Muscle of leg (tissue), 11 donors: ENCODE results near the gene ZNF772. TPM values are rescaled to one million over a fixed set of nuclear protein-coding genes. Genes with fewer than 3 reads are reported as not detected.

Experiments
- DNase-seq: peaks from one replicate; pipeline ENCODE4 v3.0.0; 2013
- H3K27ac ChIP-seq: one replicate; pipeline ENCODE4 v1.5.1; 2013; ENCODE audit warnings: mild to moderate bottlenecking, low read length, control low read depth
- H3K27me3 ChIP-seq: one replicate; pipeline ENCODE4 v1.6.1; 2013; ENCODE audit warnings: low read length; ENCODE audit not compliant: control insufficient read depth, insufficient read depth
- H3K36me3 ChIP-seq: one replicate; pipeline ENCODE4 v1.6.1; 2013; ENCODE audit warnings: low read length; ENCODE audit not compliant: control insufficient read depth, insufficient read depth
- H3K4me1 ChIP-seq: one replicate; pipeline ENCODE4 v1.6.1; 2013; ENCODE audit warnings: low read length; ENCODE audit not compliant: control insufficient read depth, insufficient read depth
- H3K4me3 ChIP-seq: one replicate; pipeline ENCODE4 v1.5.1; 2013; ENCODE audit warnings: low read length, control low read depth
- H3K9me3 ChIP-seq: replicated peaks from 2 replicates; pipeline ENCODE4 v1.6.1; 2013; ENCODE audit warnings: low read depth, low read length; ENCODE audit not compliant: control insufficient read depth
- WGBS: methylation state at CpG from one replicate; pipeline ENCODE4 v1.1.5; 2013; ENCODE audit warnings: missing lambda C conversion rate; ENCODE audit not compliant: insufficient coverage; 5-methylcytosine and 5-hydroxymethylcytosine counted together
- polyA plus RNA-seq, 8 donors: library from polyadenylated mRNA; unstranded; fragments of 120-200 nt; gene quantifications; one replicate each; pipeline versions ENCODE4 v1.2.1 to v1.2.3, GENCODE V29; 2013; ENCODE audit warnings: inconsistent platforms in 1 of 8, low replicate concordance in 1 of 8; ENCODE audit not compliant: insufficient read length in 8 of 8, insufficient read depth in 1 of 8
- total RNA-seq: library from RNA; stranded (reverse); fragments of 120-200 nt; gene quantifications from one replicate; pipeline ENCODE4 v1.2.4, GENCODE V29; 2013

Gene ZNF772
- total and polyA plus RNA-seq, 9 donors: 5.7 to 21.7 (median 9.0) TPM

DNA sequence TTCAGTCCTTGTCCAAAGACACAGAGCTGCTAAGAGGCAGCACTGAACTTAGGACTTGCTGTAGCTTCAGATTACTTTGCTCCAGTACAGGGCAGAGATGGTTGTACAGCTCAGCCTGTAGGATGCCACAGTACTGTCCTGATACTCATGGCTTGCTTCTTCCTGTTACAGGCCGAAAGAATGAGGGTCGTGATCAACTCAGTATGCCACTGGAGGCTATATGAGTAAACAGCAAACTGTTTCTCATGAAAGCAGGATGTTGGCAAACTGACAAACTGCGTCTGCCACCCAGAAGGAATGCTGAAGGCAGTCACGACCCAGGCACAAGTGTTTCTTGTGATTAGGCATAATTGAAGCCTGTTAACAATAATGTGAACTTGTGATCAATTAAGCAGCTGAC, 39.4 kb downstream of the ZNF772 start:
- H3K9me3 ChIP-seq: peaks cover 2% of the 10 kb centered on the region
- peaks cover 10% of the 10 kb centered on the region for H3K4me1 ChIP-seq
- peaks cover 16% of the 10 kb centered on the region for H3K36me3 ChIP-seq
- DNase-seq: no peak
- H3K27me3 ChIP-seq: no peaks in the 10 kb centered on the region
- no peak overlapping the region for H3K27ac ChIP-seq
- 81% methylated on average over 3 of the region's 4 CpGs for WGBS
- H3K4me3 ChIP-seq: no peak overlapping the region

DNA sequence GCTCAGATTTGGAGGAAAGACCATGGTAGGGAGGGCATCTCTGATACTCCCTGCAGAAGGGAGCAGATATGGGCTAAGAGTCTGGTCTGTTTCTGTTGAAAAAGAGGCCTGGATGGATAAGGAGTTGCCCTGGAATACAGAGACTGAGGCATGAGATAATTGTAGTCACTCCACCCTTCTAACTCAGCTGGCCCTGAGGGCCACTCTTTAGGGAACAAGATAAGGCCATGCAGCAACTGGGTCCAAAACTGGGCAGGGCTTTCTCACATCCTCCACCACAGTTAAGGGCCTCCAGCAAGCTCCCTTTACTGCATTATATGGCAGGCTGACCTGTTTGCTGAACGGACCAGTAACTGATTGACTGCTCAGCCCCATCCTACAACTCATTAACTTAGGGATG, 40.9 kb downstream of the ZNF772 start:
- no peaks in the 10 kb centered on the region for H3K27me3 ChIP-seq
- peaks cover 10% of the 10 kb centered on the region for H3K4me1 ChIP-seq
- no CpG with 5 or more reads among the region's 1 CpG for WGBS
- peaks cover 15% of the 10 kb centered on the region for H3K36me3 ChIP-seq
- no peak overlapping the region for H3K27ac ChIP-seq
- H3K9me3 ChIP-seq: peaks cover 2% of the 10 kb centered on the region
- no peak for DNase-seq
- H3K4me3 ChIP-seq: no peak overlapping the region

DNA sequence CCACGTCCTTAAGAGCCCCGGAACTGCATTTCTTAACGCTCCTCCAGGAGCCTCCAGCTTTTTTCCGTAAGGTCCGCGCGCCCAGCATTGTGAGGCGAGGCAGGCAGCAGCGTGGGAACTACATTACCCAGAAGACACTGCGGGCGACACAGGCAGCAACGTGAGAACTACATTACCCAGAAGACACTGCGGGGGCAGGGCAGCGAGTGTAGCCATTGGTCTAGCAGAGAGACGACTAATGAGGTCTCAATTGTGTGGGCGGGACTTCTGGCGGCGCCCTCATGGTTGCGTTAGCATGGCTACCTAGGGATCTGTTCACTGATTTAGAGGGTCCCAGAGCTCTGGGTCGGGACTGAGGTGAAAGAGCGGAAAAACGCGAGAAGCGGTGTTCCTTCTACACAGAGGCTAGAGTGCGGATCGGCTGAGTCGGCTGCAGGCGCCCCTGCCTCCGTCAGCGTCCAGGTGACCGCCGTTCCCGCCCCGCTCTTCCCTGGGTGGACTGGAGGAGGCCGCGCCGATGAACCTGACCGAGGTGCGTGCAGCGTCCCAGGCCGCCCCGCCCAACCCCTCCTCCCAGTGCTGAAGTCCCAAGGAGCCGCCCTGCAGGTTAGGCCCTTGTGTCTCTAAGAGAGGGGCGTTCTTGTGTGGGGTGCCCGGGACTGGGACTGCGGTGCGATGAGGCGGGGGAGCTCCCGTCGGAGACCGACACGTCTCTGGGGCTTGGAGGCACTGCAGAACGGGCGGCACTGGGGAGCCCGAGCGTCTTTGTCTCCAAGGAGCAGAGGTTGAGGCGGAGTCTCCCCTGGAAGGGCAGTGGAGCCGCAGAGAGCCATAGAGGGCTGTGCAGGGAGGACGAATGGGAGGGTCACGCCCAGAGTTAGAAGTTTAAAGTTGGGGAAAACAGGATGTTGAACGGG, 42.0 kb downstream of the ZNF772 start, which contains the start of gene ZNF749:
TSS of gene ZNF749 (plus strand) at position 264 of the 917 bp plus-strand sequence. CDS start at position 518, 254 bp downstream.
- Histone ChIP-seq H3K27ac (peak within 1 kb of the TSS; percentile 45), H3K27me3 (no peaks in the 10 kb centered on the region), H3K9me3 (peaks cover 2% of the 10 kb centered on the region), H3K4me3 (peak within 1 kb of the TSS; percentile 93), H3K4me1 (peaks cover 10% of the 10 kb centered on the region), H3K36me3 (peaks cover 15% of the 10 kb centered on the region)
- DNase-seq: peak; percentile 99
- under 1% methylated on average over 55 of the region's 61 CpGs for WGBS

DNA sequence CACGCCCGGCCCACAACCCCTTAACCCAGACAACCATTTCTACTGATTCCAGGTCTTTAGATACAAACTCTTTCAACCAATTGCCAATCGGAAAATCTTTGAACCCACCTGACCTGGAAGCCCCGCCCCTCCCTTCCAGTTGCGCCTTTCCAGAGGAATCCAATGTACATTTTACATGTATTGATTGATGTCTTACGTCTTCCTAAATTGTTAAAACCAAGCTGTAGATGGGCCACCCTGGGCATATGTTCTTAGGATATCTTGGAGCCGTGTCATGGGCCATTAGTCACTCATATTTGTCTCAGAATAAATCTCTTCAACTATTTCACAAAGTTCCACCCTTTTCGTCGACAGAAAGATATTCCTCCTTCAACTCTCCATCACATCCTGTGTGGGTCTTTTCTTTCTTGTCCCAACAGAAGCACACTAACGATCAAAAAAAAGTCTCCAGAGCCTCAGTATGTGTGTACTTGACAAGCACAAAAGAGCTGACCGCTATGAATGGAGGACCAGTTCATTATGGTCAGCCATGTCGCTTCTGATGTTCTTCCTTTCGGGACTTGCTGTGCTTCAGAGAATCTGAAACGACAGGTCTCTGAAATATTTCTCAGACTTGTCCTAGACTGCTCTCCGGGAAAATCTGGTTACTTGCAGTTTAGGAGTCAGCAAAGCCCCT, 42.8 kb downstream of the ZNF772 start:
- DNase-seq: no peak
- no peaks in the 10 kb centered on the region for H3K9me3 ChIP-seq
- H3K4me1 ChIP-seq: peaks cover 10% of the 10 kb centered on the region
- no peaks in the 10 kb centered on the region for H3K27me3 ChIP-seq
- peak overlapping the region; percentile 93 for H3K4me3 ChIP-seq
- WGBS: 22% methylated on average over 8 of the region's 15 CpGs
- H3K27ac ChIP-seq: peak overlapping the region; percentile 45
- peaks cover 15% of the 10 kb centered on the region for H3K36me3 ChIP-seq

DNA sequence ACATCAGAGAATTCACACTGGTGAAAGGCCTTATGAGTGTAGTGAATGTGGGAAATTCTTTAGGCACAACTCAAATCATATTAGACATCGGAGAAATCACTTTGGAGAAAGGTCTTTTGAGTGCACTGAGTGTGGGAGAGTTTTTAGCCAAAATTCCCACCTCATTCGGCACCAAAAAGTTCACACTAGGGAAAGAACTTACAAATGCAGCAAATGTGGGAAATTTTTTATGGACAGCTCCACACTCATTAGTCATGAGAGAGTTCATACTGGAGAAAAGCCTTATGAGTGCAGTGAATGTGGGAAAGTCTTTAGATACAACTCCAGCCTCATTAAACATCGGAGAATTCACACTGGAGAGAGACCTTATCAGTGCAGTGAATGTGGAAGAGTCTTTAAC, 56.3 kb downstream of the ZNF772 start:
- peaks cover 15% of the 10 kb centered on the region for H3K9me3 ChIP-seq
- H3K27ac ChIP-seq: no peak overlapping the region
- H3K36me3 ChIP-seq: peaks cover 43% of the 10 kb centered on the region
- WGBS: no CpG with 5 or more reads among the region's 3 CpGs
- H3K4me1 ChIP-seq: no peaks in the 10 kb centered on the region
- no peak for DNase-seq
- no peaks in the 10 kb centered on the region for H3K27me3 ChIP-seq
- no peak overlapping the region for H3K4me3 ChIP-seq

DNA sequence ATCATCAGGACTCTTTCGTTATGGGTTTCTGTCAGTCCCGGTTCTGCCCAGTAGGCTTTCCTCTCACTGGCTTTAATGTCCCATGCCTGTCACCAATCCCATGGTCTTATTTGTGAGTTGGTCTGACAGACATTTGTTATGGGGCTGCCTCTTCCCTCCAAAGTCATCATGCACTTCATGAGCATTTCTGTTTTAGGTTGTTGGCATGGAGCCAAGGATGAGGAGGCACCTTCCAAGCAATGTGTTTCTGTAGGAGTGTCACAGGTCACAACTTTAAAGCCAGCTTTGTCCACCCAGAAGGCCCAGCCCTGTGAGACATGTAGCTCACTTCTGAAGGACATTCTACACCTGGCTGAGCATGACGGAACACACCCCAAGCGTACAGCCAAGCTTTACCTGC, 57.9 kb downstream of the ZNF772 start:
- WGBS: 100% methylated on average over 2 of the region's 4 CpGs
- no peak for DNase-seq
- Histone ChIP-seq H3K9me3 (peaks cover 15% of the 10 kb centered on the region), H3K4me3 (no peak overlapping the region), H3K27ac (no peak overlapping the region), H3K4me1 (no peaks in the 10 kb centered on the region), H3K27me3 (no peaks in the 10 kb centered on the region), H3K36me3 (peaks cover 57% of the 10 kb centered on the region)

Other genes with a start within 250 kb of the ZNF772 start
- gene AURKC, start 246.5 kb downstream of the ZNF772 start, total RNA-seq: 1.0 TPM
- gene AURKC, start 246.5 kb downstream of the ZNF772 start, polyA plus RNA-seq: 1 to 10 TPM in 5 of 8 donors, under 1 TPM in 3; 0.53 to 2.3 (median 1.2) TPM
- 23.3 TPM for gene ZNF805, start 236.9 kb downstream of the ZNF772 start, total RNA-seq
- 1 to 10 TPM; 2.8 to 5.7 (median 4.5) TPM for gene ZNF805, start 236.9 kb downstream of the ZNF772 start, polyA plus RNA-seq
- 56.8 TPM for gene ZNF460, start 197.1 kb downstream of the ZNF772 start, total RNA-seq
- gene ZNF460, start 197.1 kb downstream of the ZNF772 start, polyA plus RNA-seq: 1 to 10 TPM; 1.2 to 4.2 (median 2.9) TPM
- gene ZNF543, start 157.1 kb downstream of the ZNF772 start, total RNA-seq: 13.8 TPM
- gene ZNF543, start 157.1 kb downstream of the ZNF772 start, polyA plus RNA-seq: 1 to 10 TPM; 4.4 to 7.3 (median 5.5) TPM
- 11.4 TPM for gene ZNF304, start 126.3 kb downstream of the ZNF772 start, total RNA-seq
- 10 to 100 TPM in 1 of 8 donors, 1 to 10 TPM in 7; 8.3 to 10.6 (median 9.0) TPM for gene ZNF304, start 126.3 kb downstream of the ZNF772 start, polyA plus RNA-seq
- gene TRAPPC2B, start 114.0 kb downstream of the ZNF772 start, total RNA-seq: 20.7 TPM
- 10 to 100 TPM; 11.8 to 16.6 (median 13.6) TPM for gene TRAPPC2B, start 114.0 kb downstream of the ZNF772 start, polyA plus RNA-seq
- 4.7 TPM for gene ZNF547, start 114.0 kb downstream of the ZNF772 start, total RNA-seq
- 1 to 10 TPM; 2.4 to 4.7 (median 3.4) TPM for gene ZNF547, start 114.0 kb downstream of the ZNF772 start, polyA plus RNA-seq
- 19.6 TPM for gene ZNF548, start 87.7 kb downstream of the ZNF772 start, total RNA-seq
- gene ZNF548, start 87.7 kb downstream of the ZNF772 start, polyA plus RNA-seq: 10 to 100 TPM; 11.8 to 18.6 (median 14.3) TPM
- 12.5 TPM for gene ZNF17, start 66.4 kb downstream of the ZNF772 start, total RNA-seq
- gene ZNF17, start 66.4 kb downstream of the ZNF772 start, polyA plus RNA-seq: 1 to 10 TPM; 5.6 to 8.5 (median 6.6) TPM
- 11.3 TPM for gene ZNF749, start 42.2 kb downstream of the ZNF772 start, total RNA-seq
- gene ZNF749, start 42.2 kb downstream of the ZNF772 start, polyA plus RNA-seq: 1 to 10 TPM; 3.8 to 8.0 (median 6.0) TPM
- gene VN1R1, start 20.4 kb downstream of the ZNF772 start, total RNA-seq: 1.5 TPM
- 1 to 10 TPM in 7 of 8 donors, under 1 TPM in 1; 0.97 to 2.4 (median 1.2) TPM for gene VN1R1, start 20.4 kb downstream of the ZNF772 start, polyA plus RNA-seq
- gene ZNF419, start 10.2 kb upstream of the ZNF772 start, total RNA-seq: 11.3 TPM
- 10 to 100 TPM in 2 of 8 donors, 1 to 10 TPM in 6; 7.8 to 10.9 (median 9.2) TPM for gene ZNF419, start 10.2 kb upstream of the ZNF772 start, polyA plus RNA-seq
- gene ZNF773, start 22.4 kb upstream of the ZNF772 start, total RNA-seq: 11.8 TPM
- gene ZNF773, start 22.4 kb upstream of the ZNF772 start, polyA plus RNA-seq: 1 to 10 TPM; 5.5 to 8.7 (median 7.0) TPM
- gene ZNF549, start 49.8 kb upstream of the ZNF772 start, total RNA-seq: 7.4 TPM
- 1 to 10 TPM; 5.6 to 8.6 (median 6.5) TPM for gene ZNF549, start 49.8 kb upstream of the ZNF772 start, polyA plus RNA-seq
- gene ZNF550, start 82.3 kb upstream of the ZNF772 start, total RNA-seq: 11.6 TPM
- gene ZNF550, start 82.3 kb upstream of the ZNF772 start, polyA plus RNA-seq: 10 to 100 TPM in 6 of 8 donors, 1 to 10 TPM in 2; 8.2 to 13.9 (median 10.7) TPM
- gene ZNF416, start 101.3 kb upstream of the ZNF772 start, total RNA-seq: 6.4 TPM
- 1 to 10 TPM; 3.8 to 6.1 (median 4.9) TPM for gene ZNF416, start 101.3 kb upstream of the ZNF772 start, polyA plus RNA-seq
- gene ZIK1, start 106.6 kb upstream of the ZNF772 start, total RNA-seq: 9.2 TPM
- gene ZIK1, start 106.6 kb upstream of the ZNF772 start, polyA plus RNA-seq: 1 to 10 TPM; 4.7 to 7.2 (median 5.8) TPM
- 3.9 TPM for gene ZNF530, start 122.3 kb upstream of the ZNF772 start, total RNA-seq
- gene ZNF530, start 122.3 kb upstream of the ZNF772 start, polyA plus RNA-seq: 1 to 10 TPM; 2.7 to 4.6 (median 3.4) TPM
- gene ZNF134, start 136.7 kb upstream of the ZNF772 start, total RNA-seq: 17.2 TPM
- 10 to 100 TPM in 7 of 8 donors, 1 to 10 TPM in 1; 10.0 to 14.3 (median 13.2) TPM for gene ZNF134, start 136.7 kb upstream of the ZNF772 start, polyA plus RNA-seq
- 15.4 TPM for gene ZNF211, start 155.6 kb upstream of the ZNF772 start, total RNA-seq
- gene ZNF211, start 155.6 kb upstream of the ZNF772 start, polyA plus RNA-seq: 10 to 100 TPM; 11.4 to 20.7 (median 13.1) TPM
- gene ZSCAN4, start 191.4 kb upstream of the ZNF772 start, total RNA-seq: not detected
- not detected for gene ZSCAN4, start 191.4 kb upstream of the ZNF772 start, polyA plus RNA-seq
- 9.0 TPM for gene ZNF551, start 204.4 kb upstream of the ZNF772 start, total RNA-seq
- 1 to 10 TPM; 4.7 to 8.0 (median 5.5) TPM for gene ZNF551, start 204.4 kb upstream of the ZNF772 start, polyA plus RNA-seq
- gene ZNF154, start 231.6 kb upstream of the ZNF772 start, total RNA-seq: 7.6 TPM
- gene ZNF154, start 231.6 kb upstream of the ZNF772 start, polyA plus RNA-seq: 10 to 100 TPM in 4 of 8 donors, 1 to 10 TPM in 4; 8.7 to 14.2 (median 10.0) TPM